Sigmoid colon (tissue), 7 donors: ENCODE measurements around the gene PAGE2. TPM values are rescaled to one million over a fixed set of nuclear protein-coding genes. Genes with fewer than 3 reads are reported as not detected.
"Not testable (repeated sequence)": the region's sequence is repeated elsewhere in the genome, so short reads cannot be mapped to it uniquely, and the experiment has no call there.

ENCODE experiments used
- DNase-seq: peaks from one replicate; pipeline ENCODE4 v3.0.0-alpha.2; 2019
- H3K27ac ChIP-seq, 4 donors: fragments of 200-600 bp; sonication (generic); one replicate each; pipeline ENCODE4 v1.5.1; 2016 to 2019; ENCODE audit warnings: mild to moderate bottlenecking in 1 of 4
- H3K27me3 ChIP-seq, 3 donors: fragments of 200-600 bp; sonication (generic); one replicate each; pipeline ENCODE4 v1.5.1; 2019; ENCODE audit warnings: mild to moderate bottlenecking in 1 of 3
- H3K36me3 ChIP-seq, 4 donors: fragments of 200-600 bp; sonication (generic); one replicate each; pipeline ENCODE4 v1.5.1; 2016 to 2019
- H3K4me1 ChIP-seq, 4 donors: fragments of 200-600 bp; sonication (generic); one replicate each; pipeline ENCODE4 v1.5.1; 2017 to 2019
- H3K4me3 ChIP-seq, 4 donors: fragments of 200-600 bp; sonication (generic); one replicate each; pipeline ENCODE4 v1.5.1; 2017 to 2019; ENCODE audit warnings: mild to moderate bottlenecking in 2 of 4, moderate library complexity in 1 of 4
- H3K9me3 ChIP-seq, 4 donors: fragments of 200-600 bp in 3 of 4; sonication (generic) in 3 of 4; one replicate each; pipeline versions ENCODE4 v1.5.1 to v1.6.1; 2013 to 2019
- CTCF ChIP-seq, 4 experiments: fragments of 450-650 bp in 3 of 4; fragments of 200-600 bp in 1 of 4; IDR thresholded peaks; one replicate each; pipeline ENCODE4 v1.5.1; 2016 to 2019; ENCODE audit warnings: antibody characterized with exemption in 4 of 4, mild to moderate bottlenecking in 3 of 4, moderate library complexity in 2 of 4
- EP300 ChIP-seq, 4 donors: sonication (generic); formaldehyde crosslinking; IDR thresholded peaks; one replicate each; pipeline ENCODE4 v1.6.1; 2017; ENCODE audit warnings: antibody characterized with exemption in 4 of 4
- POLR2A ChIP-seq, 2 donors: fragments of 450-650 bp; IDR thresholded peaks; one replicate each; pipeline ENCODE4 v1.6.1; 2016; ENCODE audit warnings: antibody characterized with exemption in 2 of 2, mild to moderate bottlenecking in 2 of 2, moderate library complexity in 2 of 2
- POLR2AphosphoS5 ChIP-seq, 4 donors: sonication (generic); formaldehyde crosslinking; IDR thresholded peaks; one replicate each; pipeline ENCODE4 v1.6.1; 2017; ENCODE audit warnings: antibody characterized with exemption in 4 of 4
- WGBS, 2 donors: extraction: QIAGEN DNeasy Blood & Tissue Kit; methylation state at CpG; one replicate each; pipeline ENCODE4 v1.1.7; 2013; 5-methylcytosine and 5-hydroxymethylcytosine counted together
- intact Hi-C: fragments of 100-400 bp; cut with DNase I; formaldehyde crosslinking; loops from one replicate; pipeline ENCODE4 v1.15.1; 2023
- polyA plus RNA-seq, 3 donors: library from polyadenylated mRNA; stranded (reverse); fragments of 200-250 nt; gene quantifications; one replicate each; pipeline ENCODE4 v1.2.3, GENCODE V29; 2013
- total RNA-seq, 4 donors: library from RNA; depleted of rRNA; stranded (reverse); fragments of >200 nt; gene quantifications; one replicate each; pipeline ENCODE4 v1.1.0, GENCODE V29; 2016
- donor health status: healthy with polysubstance abuse.
- donor health status: Bipolar disorder and iron deficiency.
- donor health status: healthy.

The PAGE2 gene
- total and polyA plus RNA-seq, 7 donors, result not detected

GRCh38 chrX:55099162-55099561, 10.3 kb downstream of the PAGE2 start:
- Histone ChIP-seq H3K36me3 (no peaks in the 10 kb centered on the region), H3K9me3 (no peaks in the 10 kb centered on the region), H3K4me3 (no peak overlapping the region), H3K27me3 (no peaks in the 10 kb centered on the region), H3K27ac (no peak overlapping the region), H3K4me1 (no peaks in the 10 kb centered on the region)
- WGBS, 2 donors, result 70 to 83% methylated on average over 1 of the region's 1 CpG
- intact Hi-C loops, result no loop called here
- no peak for DNase-seq
- TF ChIP-seq POLR2A (IDR thresholded peaks at IDR 0.05) (no peak), CTCF (IDR thresholded peaks at IDR 0.05) (no peak), POLR2AphosphoS5 (IDR thresholded peaks at IDR 0.05) (no peak), EP300 (IDR thresholded peaks at IDR 0.05) (no peak)

DNA sequence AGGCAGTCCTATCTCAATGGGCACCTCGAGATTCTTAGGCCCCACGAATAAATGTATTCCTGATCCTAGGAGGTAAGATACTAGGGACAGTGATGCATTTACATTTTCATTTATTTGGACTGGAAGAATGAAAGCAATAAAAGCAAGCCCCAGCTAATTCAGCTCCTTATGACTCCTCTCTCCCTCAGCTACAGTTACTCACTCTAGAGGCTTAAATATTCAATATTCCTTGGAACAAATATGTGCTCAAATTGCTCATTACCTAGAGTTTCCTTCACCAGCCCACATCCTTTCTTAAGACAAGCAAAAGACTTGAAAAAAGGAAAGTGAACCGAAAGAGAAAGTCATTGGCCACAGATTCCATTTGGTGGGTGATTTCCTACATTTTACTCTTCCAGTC, 13.9 kb downstream of the PAGE2 start:
- intact Hi-C loops, result no loop called here
- no peak overlapping the region for H3K4me3 ChIP-seq
- H3K27me3 ChIP-seq, result no peaks in the 10 kb centered on the region
- no peak overlapping the region for H3K27ac ChIP-seq
- 70 to 80% methylated on average over 3 of the region's 3 CpGs for WGBS, 2 donors
- no peaks in the 10 kb centered on the region for H3K36me3 ChIP-seq
- no peak for DNase-seq
- no peak for TF ChIP-seq POLR2A (IDR thresholded peaks at IDR 0.05)
- TF ChIP-seq POLR2AphosphoS5 (IDR thresholded peaks at IDR 0.05), result no peak
- no peak for TF ChIP-seq EP300 (IDR thresholded peaks at IDR 0.05)
- TF ChIP-seq CTCF (IDR thresholded peaks at IDR 0.05), result no peak
- no peaks in the 10 kb centered on the region for H3K9me3 ChIP-seq
- H3K4me1 ChIP-seq, result no peaks in the 10 kb centered on the region

DNA sequence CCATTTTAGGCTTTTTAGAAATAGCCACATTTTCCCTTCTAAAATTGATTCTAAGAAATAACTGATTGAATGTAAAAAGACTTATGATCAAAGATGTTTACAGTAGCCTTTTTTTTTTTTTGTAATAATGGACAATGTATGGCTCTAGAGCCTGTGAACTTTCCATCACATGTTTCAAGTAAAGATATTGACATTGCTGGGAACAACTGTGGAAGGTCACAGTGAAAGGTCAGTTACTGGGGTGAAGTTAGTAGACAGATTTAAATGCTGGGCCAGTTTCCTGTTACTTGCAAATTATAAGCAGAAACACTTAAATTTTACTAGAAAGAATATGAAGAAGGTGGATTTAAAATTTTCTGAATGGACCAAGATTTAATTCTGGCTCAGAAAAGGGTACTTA, 18.4 kb downstream of the PAGE2 start:
- TF ChIP-seq POLR2A (IDR thresholded peaks at IDR 0.05) (no peak), EP300 (IDR thresholded peaks at IDR 0.05) (no peak)
- H3K27me3 ChIP-seq, result no peaks in the 10 kb centered on the region
- no peak overlapping the region for H3K4me3 ChIP-seq
- no peaks in the 10 kb centered on the region for H3K36me3 ChIP-seq
- no peak for DNase-seq
- no peaks in the 10 kb centered on the region for H3K9me3 ChIP-seq
- intact Hi-C loops, result no loop called here
- H3K4me1 ChIP-seq, result no peaks in the 10 kb centered on the region
- no peak overlapping the region for H3K27ac ChIP-seq

- TF ChIP-seq POLR2AphosphoS5 (IDR thresholded peaks at IDR 0.05) (no peak), EP300 (IDR thresholded peaks at IDR 0.05) (no peak), POLR2A (IDR thresholded peaks at IDR 0.05) (no peak)
- Histone ChIP-seq H3K36me3 (no peaks in the 10 kb centered on the region), H3K4me1 (no peaks in the 10 kb centered on the region), H3K4me3 (no peak overlapping the region), H3K27me3 (no peaks in the 10 kb centered on the region), H3K27ac (no peak overlapping the region), H3K9me3 (no peaks in the 10 kb centered on the region)
- no peak for DNase-seq
- 29 to 40% methylated on average over 2 of the region's 2 CpGs for WGBS, 2 donors
- intact Hi-C loops, result no loop called here
These were observed 19.1 kb downstream of the PAGE2 start for GRCh38 chrX:55107911-55108310.

- no peak overlapping the region for H3K27ac ChIP-seq
- no peak overlapping the region for H3K4me3 ChIP-seq
- H3K36me3 ChIP-seq, result no peaks in the 10 kb centered on the region
- TF ChIP-seq EP300 (IDR thresholded peaks at IDR 0.05) (no peak), CTCF (IDR thresholded peaks at IDR 0.05) (no peak), POLR2AphosphoS5 (IDR thresholded peaks at IDR 0.05) (no peak), POLR2A (IDR thresholded peaks at IDR 0.05) (no peak)
- H3K27me3 ChIP-seq, result no peaks in the 10 kb centered on the region
- WGBS, 2 donors, result 82 to 85% methylated on average over 6 of the region's 7 CpGs
- no peak for DNase-seq
- H3K9me3 ChIP-seq, result no peaks in the 10 kb centered on the region
- H3K4me1 ChIP-seq, result no peaks in the 10 kb centered on the region
- intact Hi-C loops, result no loop called here
These were observed 20.5 kb downstream of the PAGE2 start for GRCh38 chrX:55109306-55109705.

DNA sequence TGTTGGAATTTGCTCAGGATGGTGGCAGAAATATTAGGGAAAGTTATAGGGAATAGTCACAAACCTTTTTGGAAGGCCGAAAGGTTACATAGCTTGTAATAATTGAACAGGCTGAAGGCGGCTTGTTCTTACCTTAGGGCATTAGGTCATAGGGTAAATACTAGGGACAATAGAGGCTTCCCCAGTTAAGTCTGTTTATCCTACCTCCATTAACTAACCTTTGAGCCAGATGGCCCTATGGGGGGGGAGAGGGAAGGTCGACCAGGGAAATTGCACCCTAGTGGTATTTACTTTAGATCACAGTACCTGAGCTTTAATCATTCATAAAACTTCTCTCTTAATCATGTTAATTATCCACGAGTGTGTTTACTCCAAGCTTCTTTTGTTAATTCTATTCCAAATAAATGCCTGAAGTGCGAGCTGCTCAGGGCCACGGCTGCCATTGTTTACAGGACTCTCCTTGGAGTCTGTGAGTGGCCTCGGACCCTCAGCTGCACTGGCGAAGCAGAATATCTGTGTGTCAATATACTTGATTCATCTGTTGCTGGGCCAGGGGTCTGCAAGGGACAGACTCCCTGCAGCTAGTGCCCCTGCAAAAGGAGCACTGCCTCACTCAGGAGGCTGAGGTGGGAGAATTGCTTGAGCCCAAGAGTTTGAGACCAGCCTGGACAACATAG, 22.9 kb downstream of the PAGE2 start:
- intact Hi-C loops, result no loop called here
- DNase-seq, result no peak
- no peaks in the 10 kb centered on the region for H3K4me1 ChIP-seq
- no peaks in the 10 kb centered on the region for H3K27me3 ChIP-seq
- 50 to 72% methylated on average over 8 of the region's 8 CpGs for WGBS, 2 donors
- H3K27ac ChIP-seq, result no peak overlapping the region
- H3K9me3 ChIP-seq, result no peaks in the 10 kb centered on the region
- TF ChIP-seq EP300 (IDR thresholded peaks at IDR 0.05), result no peak
- TF ChIP-seq POLR2AphosphoS5 (IDR thresholded peaks at IDR 0.05), result no peak
- no peak for TF ChIP-seq CTCF (IDR thresholded peaks at IDR 0.05)
- TF ChIP-seq POLR2A (IDR thresholded peaks at IDR 0.05), result no peak
- no peak overlapping the region for H3K4me3 ChIP-seq
- no peaks in the 10 kb centered on the region for H3K36me3 ChIP-seq

- H3K4me3 ChIP-seq, H3K4me1 ChIP-seq, DNase-seq, H3K27ac ChIP-seq, intact Hi-C loops, H3K27me3 ChIP-seq, H3K36me3 ChIP-seq, H3K9me3 ChIP-seq: not testable (repeated sequence)
- 62 to 66% methylated on average over 7 of the region's 7 CpGs for WGBS, 2 donors
These were observed 27.8 kb downstream of the PAGE2 start for GRCh38 chrX:55116589-55116988.
